SK-N-SH (cell line): ENCODE measurements around the gene F2R.

ENCODE experiments used
- CTCF ChIP-seq: fragments of 200-600 bp; sonication (generic); IDR thresholded peaks from 2 replicates; pipeline ENCODE4 v1.6.1; 2017; ENCODE audit warnings: antibody characterized with exemption, mild to moderate bottlenecking, moderate library complexity
- ELF1 ChIP-seq: IDR thresholded peaks from 2 replicates; pipeline ENCODE4 v1.4.0; 2012
- EZH2phosphoT487 ChIP-seq: fragments of 200-600 bp; sonication (generic); IDR thresholded peaks from 2 replicates; pipeline ENCODE4 v1.6.1; 2017; ENCODE audit warnings: low read depth, mixed run types, mild to moderate bottlenecking, antibody characterized with exemption, moderate library complexity, borderline replicate concordance
- POLR2AphosphoS5 ChIP-seq: IDR thresholded peaks from 2 replicates; pipeline ENCODE4 v1.6.1; 2012; ENCODE audit warnings: low read depth, low read length
- RAD21 ChIP-seq: IDR thresholded peaks from 2 replicates; pipeline ENCODE4 v1.6.1; 2012; ENCODE audit warnings: mild to moderate bottlenecking, low read length
- SIN3A ChIP-seq: IDR thresholded peaks from 2 replicates; pipeline ENCODE4 v1.6.1; 2012; ENCODE audit warnings: low read depth, mild to moderate bottlenecking, low read length, moderate library complexity, borderline replicate concordance
- USF1 ChIP-seq: IDR thresholded peaks from 2 replicates; pipeline ENCODE4 v1.4.0; 2012; ENCODE audit warnings: low read depth, borderline replicate concordance
- USF2 ChIP-seq: fragments of 150-350 bp; IDR thresholded peaks from 2 replicates; pipeline ENCODE4 v1.6.1; 2017; ENCODE audit warnings: antibody characterized with exemption, low read length, low read depth, borderline replicate concordance
- ZBTB33 ChIP-seq: IDR thresholded peaks from 2 replicates; pipeline ENCODE4 v1.4.0; 2012; ENCODE audit warnings: low read depth, borderline replicate concordance
- TF ChIP-seq, protein P1 (sequence below): IDR thresholded peaks from 2 replicates; pipeline ENCODE4 v1.4.0; 2012; ENCODE audit warnings: low read depth

- TF ChIP-seq ZBTB33 (no peak), CTCF (no peak), RAD21 (no peak), SIN3A (no peak), USF1 (no peak), EZH2phosphoT487 (no peak), POLR2AphosphoS5 (no peak), USF2 (no peak), ELF1 (no peak)
- TF ChIP-seq, protein P1, sequence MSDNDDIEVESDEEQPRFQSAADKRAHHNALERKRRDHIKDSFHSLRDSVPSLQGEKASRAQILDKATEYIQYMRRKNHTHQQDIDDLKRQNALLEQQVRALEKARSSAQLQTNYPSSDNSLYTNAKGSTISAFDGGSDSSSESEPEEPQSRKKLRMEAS = no peak
Measured at GRCh38 chr5:76723906-76724305, 8.0 kb downstream of the F2R start.
